Prostate gland (tissue), 2 donors: ENCODE measurements around the gene MMD2. TPM values are rescaled to one million over a fixed set of nuclear protein-coding genes. Genes with fewer than 3 reads are reported as not detected.

Experiments
- small RNA-seq, 2 donors: library from RNA; depleted of rRNA; stranded (forward); fragments of <200 nt; gene quantifications; one replicate each; pipeline ENCODE3, GENCODE V24; 2016
- total RNA-seq, 2 donors: library from RNA; depleted of rRNA; stranded (reverse); fragments of >200 nt; gene quantifications; one replicate each; pipeline ENCODE4 v1.1.0, GENCODE V29; 2016

The MMD2 gene
- total RNA-seq, 2 donors from 2014 or later = 14.7 TPM; not detected in 1

Small RNAs within 50 kb of the gene (small RNA-seq; reads per million reads assigned to genes)
- 0 reads per million in 2 donors for gene AC092032.1

Other genes with a start within 250 kb of the MMD2 start
- gene AP5Z1, start 183.6 kb downstream of the MMD2 start, total RNA-seq = 10 to 100 TPM; 30.9 to 61.7 TPM
- 1 to 10 TPM in 1 of 2 donors, not detected in 1; 4.7 TPM for gene PAPOLB, start 97.2 kb downstream of the MMD2 start, total RNA-seq
- gene RADIL, start 75.5 kb downstream of the MMD2 start, total RNA-seq = 10 to 100 TPM in 1 of 2 donors, 1 to 10 TPM in 1; 1.8 to 12.0 TPM
- gene RBAK, start 86.7 kb upstream of the MMD2 start, total RNA-seq = 10 to 100 TPM; 10.6 to 11.7 TPM
- gene WIPI2, start 231.0 kb upstream of the MMD2 start, total RNA-seq = 10 to 100 TPM; 68.3 to 91.4 TPM